BLaER1 (cell line): ENCODE data around the gene LRPAP1.
A peak's percentile ranks its signal among the peaks of the same experiment; 100 is the strongest.

Experiments
- H3K27ac ChIP-seq: shearing (Covaris generic); formaldehyde crosslinking; 2 replicates; pipeline ENCODE4 v1.8.1; 2022
- H3K27me3 ChIP-seq: shearing (Covaris generic); formaldehyde crosslinking; 2 replicates; pipeline ENCODE4 v1.8.1; 2022
- H3K36me3 ChIP-seq: shearing (Covaris generic); formaldehyde crosslinking; 2 replicates; pipeline ENCODE4 v1.8.1; 2022
- H3K4me1 ChIP-seq: shearing (Covaris generic); formaldehyde crosslinking; 2 replicates; pipeline ENCODE4 v1.8.1; 2022
- H3K4me2 ChIP-seq: shearing (Covaris generic); formaldehyde crosslinking; 2 replicates; pipeline ENCODE4 v1.8.1; 2022
- H3K4me3 ChIP-seq: shearing (Covaris generic); formaldehyde crosslinking; 2 replicates; pipeline ENCODE4 v1.8.1; 2022
- H3K9ac ChIP-seq: shearing (Covaris generic); formaldehyde crosslinking; 2 replicates; pipeline ENCODE4 v1.8.1; 2022
- H3K9me3 ChIP-seq: shearing (Covaris generic); formaldehyde crosslinking; 2 replicates; pipeline ENCODE4 v1.8.1; 2022
- H4K20me1 ChIP-seq: shearing (Covaris generic); formaldehyde crosslinking; 2 replicates; pipeline ENCODE4 v1.8.1; 2022
- Cebpa-rat ChIP-seq: shearing (Covaris generic); IDR thresholded peaks from 2 replicates; pipeline ENCODE4 v1.8.1; 2022

The LRPAP1 gene

DNA sequence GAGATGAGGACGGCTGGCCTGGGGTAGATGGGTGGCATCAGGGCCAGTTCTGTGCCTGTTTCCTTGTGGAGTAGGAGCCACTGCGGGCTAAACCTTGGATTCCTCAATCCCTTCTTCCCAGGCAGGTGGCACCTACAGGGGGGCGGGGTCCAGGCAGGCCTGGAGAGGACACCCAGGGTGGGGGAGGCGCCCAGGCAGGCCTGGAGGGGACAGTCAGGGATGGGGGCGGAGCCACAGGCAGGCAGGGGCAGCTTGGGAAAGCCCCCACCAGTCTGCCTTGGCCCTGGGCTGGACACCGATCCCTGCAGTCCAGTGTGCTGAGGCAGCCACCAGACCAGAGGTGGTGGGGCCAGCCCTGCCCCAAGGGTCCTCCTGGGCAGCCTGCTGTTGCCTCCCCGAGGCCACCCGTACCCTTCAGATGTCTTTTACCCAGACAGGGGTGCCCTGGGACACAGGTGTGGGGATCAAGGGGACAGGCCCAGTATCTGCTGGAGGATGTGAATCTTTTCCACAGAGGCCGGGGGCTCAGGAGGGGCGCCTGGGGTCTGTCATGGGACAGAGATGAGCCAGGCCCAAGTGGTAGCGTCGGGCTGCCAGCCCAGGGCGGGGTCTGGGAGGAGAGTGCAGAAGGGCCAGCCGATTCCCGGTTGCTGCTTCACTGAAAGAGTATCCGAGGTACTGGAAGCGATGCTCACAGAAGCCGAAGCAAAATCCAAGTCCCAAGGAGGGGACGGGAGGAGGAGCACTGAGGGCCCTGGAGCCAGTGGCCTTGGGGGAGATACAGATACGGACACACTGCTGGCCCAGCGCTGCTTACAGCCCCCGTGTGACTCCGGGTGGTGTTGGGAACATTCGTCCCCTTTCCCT lies 34.5 kb downstream of the LRPAP1 start:
- Histone ChIP-seq H3K27ac (no peak overlapping the region), H3K36me3 (peaks cover 28% of the 10 kb centered on the region), H3K9ac (no peak overlapping the region), H4K20me1 (peaks cover 73% of the 10 kb centered on the region), H3K4me3 (no peak overlapping the region), H3K4me2 (peak overlapping the region; percentile 7; the same call in 1 of the 2 replicates), H3K9me3 (no peaks in the 10 kb centered on the region), H3K4me1 (peaks cover 50% of the 10 kb centered on the region), H3K27me3 (peaks cover 11% of the 10 kb centered on the region; the same call in 1 of the 2 replicates)
- no peak for TF ChIP-seq Cebpa-rat

DNA sequence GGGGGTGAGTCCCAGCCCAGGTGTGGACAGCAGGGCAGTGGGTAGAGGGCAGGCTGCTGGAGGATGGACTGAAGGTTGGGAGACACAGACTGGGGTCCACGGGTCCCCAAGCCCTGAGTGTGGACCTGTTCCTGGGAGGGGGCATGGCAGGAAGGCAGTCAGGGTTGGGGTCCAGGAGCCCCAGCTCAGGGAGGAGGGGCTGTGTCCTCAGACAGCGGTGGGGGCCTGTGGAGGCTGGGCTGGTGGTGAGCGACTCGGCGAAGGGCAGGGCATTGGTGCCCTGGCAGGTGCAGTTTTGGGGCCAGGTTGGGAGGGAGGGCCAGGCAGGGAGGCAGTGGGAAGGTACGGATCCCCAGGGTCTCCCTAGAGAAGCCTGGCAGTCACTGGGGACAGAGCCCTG lies 35.1 kb downstream of the LRPAP1 start:
- Histone ChIP-seq H3K27ac (no peak overlapping the region), H3K27me3 (peaks cover 12% of the 10 kb centered on the region; the same call in 1 of the 2 replicates), H3K4me3 (no peak overlapping the region), H3K36me3 (peaks cover 22% of the 10 kb centered on the region; the same call in 1 of the 2 replicates), H3K9me3 (no peaks in the 10 kb centered on the region), H4K20me1 (peaks cover 66% of the 10 kb centered on the region), H3K9ac (no peak overlapping the region), H3K4me1 (peaks cover 44% of the 10 kb centered on the region), H3K4me2 (peak overlapping the region; percentile 7; the same call in 1 of the 2 replicates)
- TF ChIP-seq Cebpa-rat = no peak

DNA sequence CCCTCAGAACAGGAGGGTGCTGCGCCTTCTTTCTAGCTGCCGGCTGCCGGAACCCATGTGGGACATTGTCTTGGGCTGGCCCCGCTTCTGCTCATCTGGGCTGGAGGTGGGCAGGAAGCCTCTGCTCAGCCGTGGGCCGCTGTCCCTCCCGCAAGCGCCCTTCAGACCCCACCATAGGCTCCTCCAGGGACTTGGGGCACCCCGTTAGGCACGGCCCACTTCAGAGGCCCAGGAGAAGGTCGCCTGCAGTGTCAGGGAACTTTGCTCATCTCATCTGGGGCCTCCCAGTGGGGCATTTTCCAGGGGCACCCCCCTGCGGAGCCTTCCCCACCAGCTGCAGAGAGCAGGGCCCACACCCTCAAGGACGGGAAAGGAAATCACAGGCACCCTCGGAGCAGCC lies 36.2 kb downstream of the LRPAP1 start:
- Histone ChIP-seq H3K9ac (no peak overlapping the region), H3K4me1 (peaks cover 39% of the 10 kb centered on the region), H4K20me1 (peaks cover 55% of the 10 kb centered on the region), H3K27ac (no peak overlapping the region), H3K36me3 (peaks cover 11% of the 10 kb centered on the region; the same call in 1 of the 2 replicates), H3K9me3 (no peaks in the 10 kb centered on the region), H3K27me3 (peaks cover 18% of the 10 kb centered on the region; the same call in 1 of the 2 replicates), H3K4me3 (no peak overlapping the region), H3K4me2 (peak overlapping the region; percentile 44)
- TF ChIP-seq Cebpa-rat = no peak

DNA sequence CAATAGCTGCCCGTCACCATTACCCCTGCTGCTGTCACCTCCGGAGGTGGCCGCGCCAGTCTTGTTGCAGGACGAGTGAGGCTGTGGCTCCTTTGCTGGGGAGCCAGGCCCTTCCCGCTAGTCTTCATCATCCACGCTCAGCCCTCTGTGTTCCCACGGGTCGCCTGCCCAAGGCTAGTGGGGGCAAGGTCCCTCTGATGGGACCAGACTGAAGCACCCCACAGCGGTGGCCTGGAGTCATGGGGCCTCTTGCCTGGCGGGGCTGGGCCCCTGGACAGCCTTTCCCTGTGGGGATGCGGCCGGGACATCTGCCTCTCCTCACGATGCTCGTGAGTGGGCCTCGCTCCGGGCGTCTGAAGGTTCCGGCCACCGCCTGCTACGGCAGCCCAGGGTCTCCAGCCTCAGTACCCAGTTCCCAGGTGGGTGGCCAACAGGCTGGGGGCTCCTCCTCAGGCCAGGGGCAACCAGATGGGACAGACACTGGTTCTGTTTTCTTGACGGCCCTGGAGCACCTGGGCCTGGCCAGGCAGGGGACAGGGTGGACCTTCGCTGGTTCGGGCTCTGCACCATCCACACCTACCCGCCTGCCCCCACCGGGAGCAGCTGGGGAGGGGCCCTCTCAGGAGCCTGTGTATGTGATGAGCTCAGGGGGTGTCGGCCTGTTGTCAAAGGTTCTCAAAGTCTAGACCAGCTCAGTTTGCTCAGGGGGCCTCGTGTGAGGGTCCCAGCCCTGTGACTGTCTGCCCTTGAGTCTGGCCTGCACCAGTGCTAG lies 36.8 kb downstream of the LRPAP1 start:
- TF ChIP-seq Cebpa-rat = no peak
- H3K4me1 ChIP-seq = peaks cover 39% of the 10 kb centered on the region
- peaks cover 5% of the 10 kb centered on the region; the same call in 1 of the 2 replicates for H3K36me3 ChIP-seq
- no peaks in the 10 kb centered on the region for H3K9me3 ChIP-seq
- H3K27ac ChIP-seq = no peak overlapping the region
- peaks cover 18% of the 10 kb centered on the region; the same call in 1 of the 2 replicates for H3K27me3 ChIP-seq
- H3K4me2 ChIP-seq = peak overlapping the region; percentile 44; the same call in 1 of the 2 replicates
- no peak overlapping the region for H3K4me3 ChIP-seq
- H4K20me1 ChIP-seq = peaks cover 49% of the 10 kb centered on the region
- H3K9ac ChIP-seq = no peak overlapping the region

DNA sequence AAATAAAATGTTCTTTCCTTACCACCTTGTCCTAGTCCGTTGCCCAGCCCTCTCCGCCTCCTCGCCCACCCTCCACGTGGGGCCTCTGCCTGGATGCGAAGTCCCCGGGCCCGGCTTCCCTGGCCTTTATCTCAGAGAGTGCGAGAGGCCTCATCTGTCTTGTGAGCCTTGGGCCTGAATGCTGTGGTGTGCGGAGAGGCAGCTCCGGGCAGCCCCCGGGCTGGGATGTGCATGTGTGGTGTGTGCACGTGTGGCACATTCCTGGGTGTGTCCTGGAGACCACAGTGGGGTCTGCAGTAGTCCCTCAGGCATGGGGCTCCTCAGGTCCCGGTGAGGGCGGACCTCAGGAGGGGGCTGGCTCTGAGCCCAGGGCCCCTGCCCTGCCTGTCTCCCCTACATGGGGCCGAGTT lies 37.8 kb downstream of the LRPAP1 start:
- Histone ChIP-seq H3K36me3 (no peaks in the 10 kb centered on the region), H3K4me1 (peaks cover 45% of the 10 kb centered on the region), H4K20me1 (peaks cover 45% of the 10 kb centered on the region), H3K9me3 (no peaks in the 10 kb centered on the region), H3K4me3 (no peak overlapping the region), H3K9ac (0 out of 2 replicates have a peak overlapping the region, but pooled peaks have one; percentile 12), H3K4me2 (peak overlapping the region; percentile 53), H3K27ac (0 out of 2 replicates have a peak overlapping the region, but pooled peaks have one; percentile 14), H3K27me3 (peaks cover 18% of the 10 kb centered on the region; the same call in 1 of the 2 replicates)
- TF ChIP-seq Cebpa-rat = no peak

DNA sequence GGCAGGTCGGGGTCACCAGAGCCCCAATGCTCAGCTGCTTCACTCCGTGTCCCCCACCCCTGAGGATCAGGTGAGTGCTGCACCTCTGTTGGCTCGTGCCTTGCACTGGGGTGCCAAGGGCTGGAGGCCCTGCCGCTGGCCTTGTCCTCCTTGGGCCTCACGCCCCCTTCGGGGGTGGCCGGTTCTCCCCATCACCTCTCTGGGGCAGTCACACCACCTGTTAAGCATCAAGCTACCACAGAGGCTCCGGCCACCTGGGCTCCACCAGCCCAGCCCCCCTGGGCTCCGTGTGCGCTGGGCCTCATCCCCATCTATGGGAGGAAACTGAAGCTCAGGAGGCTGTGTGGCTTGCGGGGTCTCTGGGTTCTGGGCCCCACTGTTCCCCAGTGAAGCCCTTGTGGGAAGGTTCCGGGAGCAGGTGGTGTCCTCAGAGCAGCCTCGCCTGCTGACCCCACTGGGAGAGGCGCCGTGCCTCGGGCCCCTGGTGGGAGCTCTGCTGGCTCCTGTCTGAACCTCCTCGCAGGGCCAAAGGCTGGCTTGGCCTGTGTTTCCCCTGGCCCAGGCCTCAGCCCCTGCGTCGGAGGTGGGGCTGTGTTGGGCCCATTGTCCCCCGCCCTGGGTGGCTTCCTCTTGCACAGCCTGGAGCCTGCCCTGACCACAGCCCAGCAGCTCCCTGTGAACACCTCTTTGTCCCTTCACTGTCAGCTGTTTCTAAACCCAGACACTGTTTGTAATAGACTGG lies 38.3 kb downstream of the LRPAP1 start:
- no peaks in the 10 kb centered on the region for H3K9me3 ChIP-seq
- TF ChIP-seq Cebpa-rat = no peak
- peaks cover 20% of the 10 kb centered on the region; the same call in 1 of the 2 replicates for H3K27me3 ChIP-seq
- H3K4me1 ChIP-seq = peaks cover 51% of the 10 kb centered on the region
- peak overlapping the region; percentile 53 for H3K4me2 ChIP-seq
- 0 out of 2 replicates have a peak overlapping the region, but pooled peaks have one; percentile 14 for H3K27ac ChIP-seq
- 0 out of 2 replicates have a peak overlapping the region, but pooled peaks have one; percentile 12 for H3K9ac ChIP-seq
- H4K20me1 ChIP-seq = peaks cover 48% of the 10 kb centered on the region
- H3K36me3 ChIP-seq = no peaks in the 10 kb centered on the region
- no peak overlapping the region for H3K4me3 ChIP-seq

DNA sequence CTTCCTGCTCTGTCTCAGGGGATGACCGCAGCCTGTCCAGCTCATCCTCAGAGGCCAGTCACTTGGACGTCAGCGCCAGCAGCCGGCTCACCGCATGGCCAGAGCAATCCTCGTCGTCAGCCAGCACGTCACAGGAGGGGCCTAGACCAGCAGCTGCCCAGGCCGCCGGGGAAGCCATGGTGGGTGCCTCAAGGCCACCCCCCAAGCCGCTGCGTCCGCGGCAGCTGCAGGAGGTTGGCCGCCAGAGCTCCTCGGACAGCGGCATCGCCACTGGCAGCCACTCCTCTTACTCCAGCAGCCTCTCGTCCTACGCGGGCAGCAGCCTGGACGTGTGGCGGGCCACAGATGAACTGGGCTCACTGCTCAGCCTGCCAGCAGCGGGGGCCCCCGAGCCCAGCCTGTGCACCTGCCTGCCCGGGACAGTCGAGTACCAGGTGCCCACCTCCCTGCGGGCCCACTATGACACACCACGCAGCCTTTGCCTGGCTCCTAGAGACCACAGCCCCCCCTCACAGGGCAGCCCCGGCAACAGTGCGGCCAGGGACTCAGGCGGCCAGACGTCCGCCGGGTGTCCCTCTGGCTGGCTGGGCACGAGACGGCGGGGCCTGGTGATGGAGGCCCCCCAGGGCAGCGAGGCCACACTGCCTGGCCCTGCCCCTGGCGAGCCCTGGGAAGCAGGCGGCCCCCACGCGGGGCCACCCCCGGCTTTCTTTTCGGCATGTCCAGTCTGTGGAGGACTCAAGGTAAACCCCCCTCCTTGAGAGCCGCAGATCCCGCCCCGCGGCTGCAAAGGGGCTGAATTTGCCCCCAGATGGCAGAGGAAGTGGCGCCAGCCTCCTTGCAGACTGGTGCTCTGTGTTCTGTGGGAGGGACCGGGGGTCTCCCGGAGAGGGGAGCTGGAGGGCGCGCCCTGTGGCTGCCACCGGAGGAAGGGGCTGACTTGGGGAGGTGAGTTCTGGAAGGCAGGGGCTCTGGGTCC lies 39.2 kb downstream of the LRPAP1 start:
- TF ChIP-seq Cebpa-rat = no peak
- peak overlapping the region; percentile 53 for H3K4me2 ChIP-seq
- H3K9ac ChIP-seq = no peak overlapping the region
- H3K27me3 ChIP-seq = peaks cover 27% of the 10 kb centered on the region; the same call in 1 of the 2 replicates
- no peak overlapping the region for H3K4me3 ChIP-seq
- no peaks in the 10 kb centered on the region for H3K36me3 ChIP-seq
- peaks cover 58% of the 10 kb centered on the region for H3K4me1 ChIP-seq
- H4K20me1 ChIP-seq = peaks cover 48% of the 10 kb centered on the region
- H3K27ac ChIP-seq = no peak overlapping the region
- H3K9me3 ChIP-seq = no peaks in the 10 kb centered on the region

DNA sequence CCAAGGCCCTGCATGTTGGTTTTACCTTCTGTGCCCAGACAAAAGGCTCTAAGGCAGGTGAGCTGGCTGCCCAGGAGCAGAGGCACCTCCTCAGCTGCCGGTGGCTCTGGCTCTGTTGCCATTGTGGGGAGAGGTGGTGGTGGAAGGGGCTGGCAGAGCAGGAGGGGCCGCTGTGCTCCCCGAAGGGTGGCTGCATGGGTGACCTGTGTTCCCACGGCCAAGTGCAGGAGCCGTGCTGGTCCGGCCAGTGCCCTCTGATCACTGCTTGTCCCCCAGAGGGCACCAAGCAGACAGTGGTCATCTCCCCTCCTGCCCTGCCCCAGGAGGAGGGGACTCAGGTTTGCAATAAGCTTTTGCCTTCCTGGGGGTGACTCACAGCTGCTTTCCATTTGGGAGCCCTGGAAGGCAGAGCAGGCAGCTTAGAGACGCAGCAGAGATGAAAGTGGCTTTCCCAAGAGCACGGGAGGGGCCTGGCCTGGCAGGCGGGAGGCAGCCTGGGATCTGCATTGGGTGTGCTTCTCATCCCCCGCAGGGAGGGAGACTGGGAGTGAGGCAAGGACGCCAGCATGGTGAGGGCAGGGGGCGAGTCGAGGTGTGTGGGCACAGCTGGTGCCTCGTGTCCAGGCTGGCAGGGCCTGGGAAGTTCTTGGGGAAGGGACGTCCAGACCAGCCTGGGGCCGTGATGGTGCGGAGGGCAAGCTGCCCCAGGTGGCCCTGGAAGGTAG lies 40.4 kb downstream of the LRPAP1 start:
- Histone ChIP-seq H3K9ac (no peak overlapping the region), H3K4me1 (peaks cover 61% of the 10 kb centered on the region), H3K27ac (no peak overlapping the region), H4K20me1 (peaks cover 48% of the 10 kb centered on the region), H3K27me3 (peaks cover 35% of the 10 kb centered on the region; the same call in 1 of the 2 replicates), H3K36me3 (no peaks in the 10 kb centered on the region), H3K4me2 (no peak overlapping the region), H3K4me3 (no peak overlapping the region), H3K9me3 (no peaks in the 10 kb centered on the region)
- no peak for TF ChIP-seq Cebpa-rat
